ENCODE data around the gene TMEM258. TPM values are rescaled to one million over a fixed set of nuclear protein-coding genes. Genes with fewer than 3 reads are reported as not detected.

Gene TMEM258
- total and polyA plus RNA-seq, 9 of the 15 experiments (the other 6 are each of a cell fraction or from before 2014, with no cell fraction given): 97.2 to 856 (median 231) TPM

- TF ChIP-seq AFF4 (CRISPR knock-in tag; IDR thresholded peaks at IDR 0.05) (no peak), ZNF347 (CRISPR knock-in tag; IDR thresholded peaks at IDR 0.05; ENCODE audit: low read depth) (no peak), PBX2 (CRISPR knock-in tag; IDR thresholded peaks at IDR 0.05; ENCODE audit: low read depth) (no peak), PBX2 (tag; conservative IDR thresholded peaks at IDR 0.05; ENCODE audit: low read depth) (no peak), MTA2 (IDR thresholded peaks at IDR 0.05; ENCODE audit: low read depth) (no peak), NFATC3 (IDR thresholded peaks at IDR 0.05) (no peak), ZBTB17 (CRISPR knock-in tag; IDR thresholded peaks at IDR 0.05) (no peak)
- TF ChIP-seq, protein P1, sequence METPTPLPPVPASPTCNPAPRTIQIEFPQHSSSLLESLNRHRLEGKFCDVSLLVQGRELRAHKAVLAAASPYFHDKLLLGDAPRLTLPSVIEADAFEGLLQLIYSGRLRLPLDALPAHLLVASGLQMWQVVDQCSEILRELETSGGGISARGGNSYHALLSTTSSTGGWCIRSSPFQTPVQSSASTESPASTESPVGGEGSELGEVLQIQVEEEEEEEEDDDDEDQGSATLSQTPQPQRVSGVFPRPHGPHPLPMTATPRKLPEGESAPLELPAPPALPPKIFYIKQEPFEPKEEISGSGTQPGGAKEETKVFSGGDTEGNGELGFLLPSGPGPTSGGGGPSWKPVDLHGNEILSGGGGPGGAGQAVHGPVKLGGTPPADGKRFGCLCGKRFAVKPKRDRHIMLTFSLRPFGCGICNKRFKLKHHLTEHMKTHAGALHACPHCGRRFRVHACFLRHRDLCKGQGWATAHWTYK (CRISPR knock-in tag; IDR thresholded peaks at IDR 0.05): no peak
- TF ChIP-seq, protein P2, sequence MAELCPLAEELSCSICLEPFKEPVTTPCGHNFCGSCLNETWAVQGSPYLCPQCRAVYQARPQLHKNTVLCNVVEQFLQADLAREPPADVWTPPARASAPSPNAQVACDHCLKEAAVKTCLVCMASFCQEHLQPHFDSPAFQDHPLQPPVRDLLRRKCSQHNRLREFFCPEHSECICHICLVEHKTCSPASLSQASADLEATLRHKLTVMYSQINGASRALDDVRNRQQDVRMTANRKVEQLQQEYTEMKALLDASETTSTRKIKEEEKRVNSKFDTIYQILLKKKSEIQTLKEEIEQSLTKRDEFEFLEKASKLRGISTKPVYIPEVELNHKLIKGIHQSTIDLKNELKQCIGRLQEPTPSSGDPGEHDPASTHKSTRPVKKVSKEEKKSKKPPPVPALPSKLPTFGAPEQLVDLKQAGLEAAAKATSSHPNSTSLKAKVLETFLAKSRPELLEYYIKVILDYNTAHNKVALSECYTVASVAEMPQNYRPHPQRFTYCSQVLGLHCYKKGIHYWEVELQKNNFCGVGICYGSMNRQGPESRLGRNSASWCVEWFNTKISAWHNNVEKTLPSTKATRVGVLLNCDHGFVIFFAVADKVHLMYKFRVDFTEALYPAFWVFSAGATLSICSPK (IDR thresholded peaks at IDR 0.05; ENCODE audit: borderline replicate concordance): no peak
- TF ChIP-seq, protein P3, sequence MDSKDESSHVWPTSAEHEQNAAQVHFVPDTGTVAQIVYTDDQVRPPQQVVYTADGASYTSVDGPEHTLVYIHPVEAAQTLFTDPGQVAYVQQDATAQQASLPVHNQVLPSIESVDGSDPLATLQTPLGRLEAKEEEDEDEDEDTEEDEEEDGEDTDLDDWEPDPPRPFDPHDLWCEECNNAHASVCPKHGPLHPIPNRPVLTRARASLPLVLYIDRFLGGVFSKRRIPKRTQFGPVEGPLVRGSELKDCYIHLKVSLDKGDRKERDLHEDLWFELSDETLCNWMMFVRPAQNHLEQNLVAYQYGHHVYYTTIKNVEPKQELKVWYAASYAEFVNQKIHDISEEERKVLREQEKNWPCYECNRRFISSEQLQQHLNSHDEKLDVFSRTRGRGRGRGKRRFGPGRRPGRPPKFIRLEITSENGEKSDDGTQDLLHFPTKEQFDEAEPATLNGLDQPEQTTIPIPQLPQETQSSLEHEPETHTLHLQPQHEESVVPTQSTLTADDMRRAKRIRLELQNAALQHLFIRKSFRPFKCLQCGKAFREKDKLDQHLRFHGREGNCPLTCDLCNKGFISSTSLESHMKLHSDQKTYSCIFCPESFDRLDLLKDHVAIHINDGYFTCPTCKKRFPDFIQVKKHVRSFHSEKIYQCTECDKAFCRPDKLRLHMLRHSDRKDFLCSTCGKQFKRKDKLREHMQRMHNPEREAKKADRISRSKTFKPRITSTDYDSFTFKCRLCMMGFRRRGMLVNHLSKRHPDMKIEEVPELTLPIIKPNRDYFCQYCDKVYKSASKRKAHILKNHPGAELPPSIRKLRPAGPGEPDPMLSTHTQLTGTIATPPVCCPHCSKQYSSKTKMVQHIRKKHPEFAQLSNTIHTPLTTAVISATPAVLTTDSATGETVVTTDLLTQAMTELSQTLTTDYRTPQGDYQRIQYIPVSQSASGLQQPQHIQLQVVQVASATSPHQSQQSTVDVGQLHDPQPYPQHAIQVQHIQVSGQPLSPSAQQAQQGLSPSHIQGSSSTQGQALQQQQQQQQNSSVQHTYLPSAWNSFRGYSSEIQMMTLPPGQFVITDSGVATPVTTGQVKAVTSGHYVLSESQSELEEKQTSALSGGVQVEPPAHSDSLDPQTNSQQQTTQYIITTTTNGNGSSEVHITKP (IDR thresholded peaks at IDR 0.05; ENCODE audit: partially characterized antibody): no peak
These were observed 19.4 kb upstream of the TMEM258 start (continued) for GRCh38 chr11:61811831-61812230.

Measured in K562 (cell line).